Lower leg skin (tissue), 3 donors: ENCODE results near the gene AK5.

Experiments used
- POLR2A ChIP-seq, 2 donors: fragments of 450-650 bp; IDR thresholded peaks; one replicate each; pipeline ENCODE4 v1.6.1; 2016 to 2017; ENCODE audit warnings: antibody characterized with exemption in 2 of 2, mild to moderate bottlenecking in 1 of 2, moderate library complexity in 1 of 2
- TF ChIP-seq, protein P1 (sequence below), 3 donors: fragments of 450-650 bp; IDR thresholded peaks; one replicate each; pipeline ENCODE4 v1.5.1; 2016; ENCODE audit warnings: antibody characterized with exemption in 3 of 3, mild to moderate bottlenecking in 3 of 3, moderate library complexity in 2 of 3

DNA sequence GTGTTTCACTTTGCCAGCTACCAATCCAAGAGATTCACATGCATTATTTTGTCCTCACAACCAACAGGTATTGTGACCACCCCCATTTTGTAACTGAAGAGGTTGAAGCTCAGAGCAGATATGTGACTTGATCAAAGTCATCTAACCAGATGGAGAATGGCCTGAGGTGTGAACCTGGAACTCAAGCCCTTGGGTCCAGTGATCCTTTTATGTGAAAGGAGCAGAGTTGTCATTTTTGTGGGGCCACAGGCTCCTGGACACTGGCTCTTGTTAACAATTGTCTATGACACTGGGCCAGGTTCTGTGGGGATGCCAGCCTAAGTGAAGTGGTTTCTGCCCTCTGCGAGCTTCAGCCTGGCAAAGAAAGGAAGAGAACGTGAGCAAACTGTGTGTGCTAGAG, 228.1 kb downstream of the AK5 start:
- no peak for TF ChIP-seq POLR2A (IDR thresholded peaks at IDR 0.05)
- TF ChIP-seq, protein P1, sequence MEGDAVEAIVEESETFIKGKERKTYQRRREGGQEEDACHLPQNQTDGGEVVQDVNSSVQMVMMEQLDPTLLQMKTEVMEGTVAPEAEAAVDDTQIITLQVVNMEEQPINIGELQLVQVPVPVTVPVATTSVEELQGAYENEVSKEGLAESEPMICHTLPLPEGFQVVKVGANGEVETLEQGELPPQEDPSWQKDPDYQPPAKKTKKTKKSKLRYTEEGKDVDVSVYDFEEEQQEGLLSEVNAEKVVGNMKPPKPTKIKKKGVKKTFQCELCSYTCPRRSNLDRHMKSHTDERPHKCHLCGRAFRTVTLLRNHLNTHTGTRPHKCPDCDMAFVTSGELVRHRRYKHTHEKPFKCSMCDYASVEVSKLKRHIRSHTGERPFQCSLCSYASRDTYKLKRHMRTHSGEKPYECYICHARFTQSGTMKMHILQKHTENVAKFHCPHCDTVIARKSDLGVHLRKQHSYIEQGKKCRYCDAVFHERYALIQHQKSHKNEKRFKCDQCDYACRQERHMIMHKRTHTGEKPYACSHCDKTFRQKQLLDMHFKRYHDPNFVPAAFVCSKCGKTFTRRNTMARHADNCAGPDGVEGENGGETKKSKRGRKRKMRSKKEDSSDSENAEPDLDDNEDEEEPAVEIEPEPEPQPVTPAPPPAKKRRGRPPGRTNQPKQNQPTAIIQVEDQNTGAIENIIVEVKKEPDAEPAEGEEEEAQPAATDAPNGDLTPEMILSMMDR (IDR thresholded peaks at IDR 0.05): no peak
